ENCODE measurements around the gene FBP2.

- TF ChIP-seq CTCF (IDR thresholded peaks at IDR 0.05) (no peak), EZH2 (IDR thresholded peaks at IDR 0.05; ENCODE audit: borderline replicate concordance, insufficient read depth, low read depth, low read length, poor library complexity, severe bottlenecking) (no peak)
Observed at GRCh38 chr9:94607423-94607691, 13.7 kb upstream of the FBP2 start.

All from B cell (primary cell).